Kidney (tissue), 14 donors: Measurements from ENCODE around the gene DCTN4. TPM values are rescaled to one million over a fixed set of nuclear protein-coding genes. Genes with fewer than 3 reads are reported as not detected.

Source experiments
- DNase-seq, 5 donors: peaks; one replicate each; pipeline ENCODE4 v3.0.0-alpha.2; 2013 to 2020
- FAIRE-seq: peaks from 2 replicates; lab custom pipeline; 2012; peaks lifted over from hg19 to GRCh38; lab: Jason Lieb, UNC
- H3K27ac ChIP-seq, 2 donors: one replicate each; pipeline ENCODE4 v1.7.0; 2013; ENCODE audit warnings: low read depth in 2 of 2, low read length in 2 of 2, inconsistent platforms in 1 of 2
- H3K27me3 ChIP-seq: one replicate; pipeline ENCODE4 v1.7.1; 2013; ENCODE audit warnings: low read length, inconsistent platforms; ENCODE audit not compliant: control insufficient read depth, insufficient read depth
- H3K36me3 ChIP-seq, 3 donors: one replicate each; pipeline versions ENCODE4 v1.7.0 to v1.7.1; 2013; ENCODE audit warnings: low read length in 3 of 3, control low read depth in 1 of 3, inconsistent platforms in 1 of 3; ENCODE audit not compliant: insufficient read depth in 3 of 3, control insufficient read depth in 2 of 3
- H3K4me1 ChIP-seq, 3 donors: one replicate each; pipeline versions ENCODE4 v1.7.0 to v1.7.1; 2013; ENCODE audit warnings: low read length in 3 of 3, inconsistent platforms in 1 of 3, low read depth in 1 of 3; ENCODE audit not compliant: control insufficient read depth in 2 of 3, insufficient read depth in 2 of 3
- H3K4me3 ChIP-seq, 3 donors: one replicate each; pipeline versions ENCODE4 v1.7.0 to v1.8.1; 2013; ENCODE audit warnings: low read length in 3 of 3, control low read depth in 1 of 3, inconsistent platforms in 1 of 3
- H3K9ac ChIP-seq, 3 donors: one replicate each; pipeline versions ENCODE4 v1.7.0 to v1.7.1; 2013; ENCODE audit warnings: low read length in 3 of 3, control low read depth in 1 of 3, inconsistent platforms in 1 of 3
- H3K9me3 ChIP-seq, 3 donors: one replicate each; pipeline versions ENCODE4 v1.7.0 to v1.7.1; 2013; ENCODE audit warnings: low read length in 3 of 3, control low read depth in 1 of 3, inconsistent platforms in 1 of 3; ENCODE audit not compliant: control insufficient read depth in 2 of 3, insufficient read depth in 1 of 3
- intact Hi-C: fragments of 100-400 bp; cut with DNase I; formaldehyde crosslinking; loops from one replicate; pipeline ENCODE4 v1.11.1; 2022
- polyA plus RNA-seq: library from polyadenylated mRNA; stranded (reverse); fragments of 350-450 nt; fragmentation: Illumina TruSeq; extraction: RNeasy Lipid Tissue Mini Kit (QIAGEN cat#74804); gene quantifications from one replicate; pipeline ENCODE4 v1.2.3, GENCODE V29; 2014; ENCODE audit warnings: low read depth, low replicate concordance; ENCODE audit not compliant: insufficient read depth
- total RNA-seq: library from RNA; stranded (reverse); fragmentation: NEBNext Ultra II Directional; extraction: Animal tissue kit (Norgen Biotek cat#: 25700); gene quantifications from one replicate; pipeline ENCODE4 v1.2.1, GENCODE V29; 2021
- TF ChIP-seq, protein P1 (sequence below): IDR thresholded peaks from 3 replicates; pipeline ENCODE4 v1.5.1; 2012; ENCODE audit warnings: mild to moderate bottlenecking, moderate library complexity, borderline replicate concordance; ENCODE audit not compliant: insufficient read depth; ENCODE audit errors: extremely low read depth
- donor health status: control.
- donor health status: control.
- donor health status: control.
- donor health status: control.
- donor health status: control.
- donor health status: DM: yes; HTN: yes; CAD: no.
- donor health status: Normal renal cell carcinoma (clear cell type).

DCTN4 gene
- total and polyA plus RNA-seq, 2 donors from 2014 or later = 17.5 to 59.1 TPM

DNA sequence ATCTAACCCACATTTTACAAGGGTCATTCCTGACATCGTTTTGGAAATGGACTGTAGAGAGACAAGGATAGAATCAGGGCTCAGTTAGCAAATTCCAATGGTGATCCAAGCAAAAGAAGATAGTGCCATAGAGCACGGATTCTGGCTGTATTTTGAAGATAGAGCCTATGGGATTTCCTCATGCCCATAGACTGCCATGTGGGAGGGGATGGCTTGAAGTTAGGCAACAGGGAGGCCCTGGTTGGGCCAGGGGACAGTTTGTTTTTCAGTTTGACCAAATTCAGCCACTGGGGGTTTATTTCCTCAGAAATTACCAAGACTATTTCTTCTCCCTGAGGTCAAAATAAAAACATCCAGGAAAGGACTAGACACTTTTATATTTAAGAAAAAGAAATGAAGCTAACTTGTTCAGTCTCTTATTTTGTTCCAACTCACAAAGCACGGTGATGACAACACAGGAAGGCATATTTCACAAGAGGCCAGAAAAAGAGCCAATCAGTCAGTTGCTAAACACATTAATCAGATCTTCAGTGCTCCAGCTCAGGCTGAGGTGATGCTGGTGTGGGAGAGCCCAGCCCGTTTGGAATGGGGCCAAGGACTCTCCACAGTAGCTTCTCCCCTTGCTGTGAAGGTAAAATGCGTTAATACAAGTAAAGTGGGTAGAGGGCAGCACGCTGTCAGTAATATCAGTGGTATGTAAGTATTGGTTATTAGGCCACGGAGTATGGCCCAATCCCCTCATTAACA is 4.4 kb upstream of the DCTN4 start:
- Histone ChIP-seq H3K4me1 (peaks cover 0 to 4% (median 2%) of the 10 kb centered on the region in 3 donors), H3K9me3 (no peaks in the 10 kb centered on the region), H3K27ac (peak overlapping the region; percentile 58 to 87), H3K4me3 (no peak overlapping the region), H3K9ac (no peak overlapping the region), H3K36me3 (no peaks in the 10 kb centered on the region), H3K27me3 (no peaks in the 10 kb centered on the region)
- intact Hi-C loops = no loop called here
- TF ChIP-seq, protein P1, sequence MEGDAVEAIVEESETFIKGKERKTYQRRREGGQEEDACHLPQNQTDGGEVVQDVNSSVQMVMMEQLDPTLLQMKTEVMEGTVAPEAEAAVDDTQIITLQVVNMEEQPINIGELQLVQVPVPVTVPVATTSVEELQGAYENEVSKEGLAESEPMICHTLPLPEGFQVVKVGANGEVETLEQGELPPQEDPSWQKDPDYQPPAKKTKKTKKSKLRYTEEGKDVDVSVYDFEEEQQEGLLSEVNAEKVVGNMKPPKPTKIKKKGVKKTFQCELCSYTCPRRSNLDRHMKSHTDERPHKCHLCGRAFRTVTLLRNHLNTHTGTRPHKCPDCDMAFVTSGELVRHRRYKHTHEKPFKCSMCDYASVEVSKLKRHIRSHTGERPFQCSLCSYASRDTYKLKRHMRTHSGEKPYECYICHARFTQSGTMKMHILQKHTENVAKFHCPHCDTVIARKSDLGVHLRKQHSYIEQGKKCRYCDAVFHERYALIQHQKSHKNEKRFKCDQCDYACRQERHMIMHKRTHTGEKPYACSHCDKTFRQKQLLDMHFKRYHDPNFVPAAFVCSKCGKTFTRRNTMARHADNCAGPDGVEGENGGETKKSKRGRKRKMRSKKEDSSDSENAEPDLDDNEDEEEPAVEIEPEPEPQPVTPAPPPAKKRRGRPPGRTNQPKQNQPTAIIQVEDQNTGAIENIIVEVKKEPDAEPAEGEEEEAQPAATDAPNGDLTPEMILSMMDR = no peak
- peak in 4 of 5 donors; percentile 38 to 84 (median 71) for DNase-seq
- FAIRE-seq = no peak

DNA sequence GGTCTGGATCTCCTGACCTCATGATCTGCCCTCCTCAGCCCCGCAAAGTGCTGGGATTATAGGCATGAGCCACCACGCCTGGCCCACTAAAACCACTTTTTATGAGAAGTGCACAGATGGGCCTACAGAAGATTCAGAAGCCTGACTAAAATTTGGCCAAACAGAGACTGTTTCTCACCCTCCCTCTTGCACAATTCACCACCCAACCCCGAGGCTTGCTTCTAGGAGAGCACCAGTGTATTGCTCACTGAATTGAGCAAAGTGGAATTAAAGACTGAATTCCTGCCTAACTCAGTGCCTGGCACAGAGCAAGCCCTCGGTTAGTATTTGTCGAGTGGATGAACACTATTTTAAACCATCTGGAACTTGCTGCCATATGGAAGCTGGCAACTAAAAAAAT is 3.4 kb upstream of the DCTN4 start:
- H3K9me3 ChIP-seq = no peaks in the 10 kb centered on the region
- peaks cover 2 to 4% (median 2%) of the 10 kb centered on the region in 3 donors for H3K4me1 ChIP-seq
- no peak overlapping the region for H3K4me3 ChIP-seq
- H3K27me3 ChIP-seq = no peaks in the 10 kb centered on the region
- no peak for DNase-seq
- FAIRE-seq = no peak
- TF ChIP-seq, protein P1 = no peak
- intact Hi-C loops = no loop called here
- H3K36me3 ChIP-seq = no peaks in the 10 kb centered on the region
- no peak overlapping the region for H3K9ac ChIP-seq
- H3K27ac ChIP-seq = no peak overlapping the region

GRCh38 chr5:150759334-150759583 is 442 bp upstream of the DCTN4 start:
- Histone ChIP-seq H3K27ac (peak overlapping the region; percentile 98 to 99), H3K4me1 (peaks cover 2 to 7% (median 4%) of the 10 kb centered on the region in 3 donors), H3K27me3 (no peaks in the 10 kb centered on the region), H3K4me3 (peak overlapping the region; percentile 89 to 97 (median 90)), H3K9me3 (no peaks in the 10 kb centered on the region), H3K36me3 (peaks cover 2 to 10% (median 2%) of the 10 kb centered on the region in 3 donors), H3K9ac (peak overlapping the region in 2 of 3 donors; percentile 88 to 95)
- TF ChIP-seq, protein P1 = no peak
- FAIRE-seq (no peak), DNase-seq (no peak)
- intact Hi-C loops = no loop called here
